Epithelial cell of esophagus (primary cell): ENCODE measurements around the gene HTR5A.

Source experiments
- DNase-seq: peaks from one replicate; pipeline ENCODE4 v3.0.0; 2010; ENCODE audit warnings: low read depth
- H3K4me3 ChIP-seq: 2 replicates; pipeline ENCODE4 v1.5.1; 2011; ENCODE audit warnings: mild to moderate bottlenecking, low read length, control low read depth
- TF ChIP-seq, protein P1 (sequence below): IDR thresholded peaks from 2 replicates; pipeline ENCODE4 v1.5.1; 2011; ENCODE audit warnings: low read depth, mild to moderate bottlenecking, low read length, control low read depth, inconsistent platforms; ENCODE audit not compliant: insufficient read depth; ENCODE audit errors: missing control alignments

HTR5A gene

DNA sequence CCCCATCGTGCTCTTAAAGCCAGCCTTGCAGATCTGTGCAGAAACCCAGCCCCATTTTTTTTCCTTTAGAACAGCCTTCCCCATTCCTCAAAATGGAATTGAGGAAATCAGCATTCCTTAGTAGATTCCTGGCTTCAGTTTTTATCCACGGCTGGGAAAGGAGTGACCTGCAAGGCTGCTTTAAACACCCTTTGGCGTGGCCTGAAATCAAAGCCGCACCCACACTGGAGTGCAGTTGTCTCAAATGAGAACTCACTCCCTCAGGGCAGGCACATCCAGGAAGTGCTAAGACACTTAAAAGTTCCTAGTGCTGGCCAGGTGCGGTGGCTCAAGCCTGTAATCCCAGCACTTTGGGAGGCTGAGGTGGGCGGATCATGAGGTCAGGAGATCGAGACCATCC is 34.8 kb downstream of the HTR5A start:
- DNase-seq: peak; percentile 2
- H3K4me3 ChIP-seq: no peak overlapping the region
- TF ChIP-seq, protein P1, sequence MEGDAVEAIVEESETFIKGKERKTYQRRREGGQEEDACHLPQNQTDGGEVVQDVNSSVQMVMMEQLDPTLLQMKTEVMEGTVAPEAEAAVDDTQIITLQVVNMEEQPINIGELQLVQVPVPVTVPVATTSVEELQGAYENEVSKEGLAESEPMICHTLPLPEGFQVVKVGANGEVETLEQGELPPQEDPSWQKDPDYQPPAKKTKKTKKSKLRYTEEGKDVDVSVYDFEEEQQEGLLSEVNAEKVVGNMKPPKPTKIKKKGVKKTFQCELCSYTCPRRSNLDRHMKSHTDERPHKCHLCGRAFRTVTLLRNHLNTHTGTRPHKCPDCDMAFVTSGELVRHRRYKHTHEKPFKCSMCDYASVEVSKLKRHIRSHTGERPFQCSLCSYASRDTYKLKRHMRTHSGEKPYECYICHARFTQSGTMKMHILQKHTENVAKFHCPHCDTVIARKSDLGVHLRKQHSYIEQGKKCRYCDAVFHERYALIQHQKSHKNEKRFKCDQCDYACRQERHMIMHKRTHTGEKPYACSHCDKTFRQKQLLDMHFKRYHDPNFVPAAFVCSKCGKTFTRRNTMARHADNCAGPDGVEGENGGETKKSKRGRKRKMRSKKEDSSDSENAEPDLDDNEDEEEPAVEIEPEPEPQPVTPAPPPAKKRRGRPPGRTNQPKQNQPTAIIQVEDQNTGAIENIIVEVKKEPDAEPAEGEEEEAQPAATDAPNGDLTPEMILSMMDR: no peak

DNA sequence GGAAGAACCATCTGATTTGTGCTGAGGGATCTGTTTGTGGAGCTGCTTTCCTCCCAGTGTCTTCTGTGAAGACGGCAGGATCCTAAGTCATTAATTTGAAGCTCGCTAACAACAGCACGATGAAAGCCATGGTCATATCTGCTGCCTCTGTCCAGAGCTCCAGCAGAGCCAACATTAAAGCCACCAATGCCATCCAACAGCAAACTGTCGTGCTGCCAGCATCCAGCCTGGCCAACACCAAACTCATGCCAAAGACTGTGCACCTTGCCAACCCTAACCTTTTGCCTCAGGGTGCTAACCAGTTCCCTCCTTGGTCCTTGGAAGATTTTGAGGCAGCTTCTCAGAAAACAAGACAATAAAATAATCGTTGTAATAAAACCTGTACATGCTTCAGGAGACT is 36.2 kb downstream of the HTR5A start:
- DNase-seq: no peak
- H3K4me3 ChIP-seq: no peak overlapping the region
- TF ChIP-seq, protein P1: no peak

DNA sequence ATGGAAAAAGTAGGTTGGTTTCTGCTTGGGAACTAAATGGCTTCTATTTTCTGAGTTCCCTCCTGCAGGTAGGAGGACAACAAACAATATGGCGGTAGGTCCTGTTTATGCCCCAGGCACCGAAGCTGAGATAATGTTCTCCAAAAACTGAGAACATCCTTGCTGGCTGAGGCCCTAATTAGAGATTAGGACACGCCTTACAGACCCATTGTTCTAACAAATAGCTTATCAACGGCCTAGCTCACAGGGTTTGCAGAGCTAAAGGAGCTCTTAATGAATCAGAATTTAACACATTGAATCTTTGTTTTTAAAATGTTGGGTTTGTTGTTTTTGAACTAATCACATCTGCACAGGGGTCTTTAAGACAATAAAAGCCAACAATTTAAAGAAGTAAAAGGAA is 37.0 kb downstream of the HTR5A start:
- TF ChIP-seq, protein P1: no peak
- DNase-seq: no peak

DNA sequence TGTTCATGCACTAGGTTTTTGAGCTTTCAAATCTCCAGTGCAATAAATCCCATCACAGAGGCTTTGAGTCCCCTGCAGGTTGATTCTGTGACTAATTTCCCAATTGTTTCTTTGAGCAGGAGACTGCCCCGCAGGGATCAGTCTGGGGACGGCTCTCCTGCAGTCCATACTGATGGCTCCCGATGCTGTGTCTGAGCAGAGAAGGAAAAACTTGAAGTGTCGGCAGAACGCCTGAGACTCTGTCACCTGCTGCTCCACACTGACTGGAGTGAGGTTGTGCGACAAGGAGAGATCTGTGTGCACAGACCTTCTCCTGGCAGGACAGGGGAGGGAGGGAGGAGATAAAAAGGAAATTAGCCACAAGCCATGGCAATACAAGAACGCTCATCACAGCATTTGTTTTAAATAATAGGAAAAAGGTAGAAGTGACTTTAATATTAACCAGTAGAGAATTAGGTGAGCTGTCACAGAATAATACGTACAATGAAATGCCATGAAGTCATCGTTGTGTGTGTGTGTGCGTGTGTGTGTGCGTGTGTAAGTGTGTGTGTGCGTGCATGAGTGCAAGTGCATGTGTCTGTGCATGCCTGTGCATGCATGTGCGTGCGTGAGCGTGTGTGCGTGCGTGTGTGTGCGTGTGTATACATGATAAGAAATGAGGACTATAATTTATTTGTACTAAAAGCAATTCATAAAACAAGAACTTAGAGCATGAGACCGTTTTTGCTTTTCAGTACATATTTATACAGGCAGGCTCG is 38.2 kb downstream of the HTR5A start:
- TF ChIP-seq, protein P1: no peak
- H3K4me3 ChIP-seq: no peak overlapping the region
- DNase-seq: no peak

More for the DNA sequence above, 37.0 kb downstream of the HTR5A start:
- H3K4me3 ChIP-seq: no peak overlapping the region

DNA sequence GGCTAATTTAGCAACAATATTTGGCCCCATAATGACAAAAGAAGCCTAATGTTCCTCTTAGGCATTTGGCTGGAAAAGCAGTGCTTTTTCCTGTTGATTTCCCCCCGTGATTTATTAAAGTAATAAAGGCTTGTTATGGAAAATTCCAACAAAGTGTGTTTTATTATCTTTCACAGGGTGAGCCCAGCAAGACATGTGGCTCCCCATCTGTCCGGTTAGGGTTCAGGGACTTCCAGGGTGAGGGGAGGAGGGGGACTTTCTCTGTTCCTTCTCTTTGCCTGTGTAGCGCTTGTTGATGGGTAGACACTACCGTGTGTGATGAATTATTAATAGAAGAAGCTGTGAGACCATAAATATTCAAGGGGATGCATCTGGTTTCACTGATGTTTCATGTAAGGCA is 39.0 kb downstream of the HTR5A start:
- H3K4me3 ChIP-seq: no peak overlapping the region
- DNase-seq: no peak
- TF ChIP-seq, protein P1: no peak

DNA sequence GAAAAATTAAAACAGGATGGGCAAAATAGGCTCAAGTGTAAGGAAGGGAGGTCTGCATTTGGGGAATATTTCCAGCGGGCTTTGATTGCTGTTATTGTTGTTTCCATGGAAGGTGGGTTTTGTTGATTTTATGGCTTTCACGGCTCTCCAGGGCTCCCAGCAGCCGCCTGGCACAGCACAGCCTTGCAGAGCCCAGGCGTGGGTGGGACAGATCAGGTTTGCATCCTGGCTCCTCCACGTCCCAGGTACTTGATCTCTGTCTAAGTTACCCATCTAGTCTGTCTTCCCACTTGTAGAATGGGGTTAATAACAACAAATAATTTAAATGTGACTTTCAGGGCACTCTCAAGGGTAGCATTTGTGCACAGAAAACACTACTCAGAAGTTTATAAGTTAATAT is 45.2 kb downstream of the HTR5A start:
- H3K4me3 ChIP-seq: no peak overlapping the region
- no peak for DNase-seq
- TF ChIP-seq, protein P1: no peak

DNA sequence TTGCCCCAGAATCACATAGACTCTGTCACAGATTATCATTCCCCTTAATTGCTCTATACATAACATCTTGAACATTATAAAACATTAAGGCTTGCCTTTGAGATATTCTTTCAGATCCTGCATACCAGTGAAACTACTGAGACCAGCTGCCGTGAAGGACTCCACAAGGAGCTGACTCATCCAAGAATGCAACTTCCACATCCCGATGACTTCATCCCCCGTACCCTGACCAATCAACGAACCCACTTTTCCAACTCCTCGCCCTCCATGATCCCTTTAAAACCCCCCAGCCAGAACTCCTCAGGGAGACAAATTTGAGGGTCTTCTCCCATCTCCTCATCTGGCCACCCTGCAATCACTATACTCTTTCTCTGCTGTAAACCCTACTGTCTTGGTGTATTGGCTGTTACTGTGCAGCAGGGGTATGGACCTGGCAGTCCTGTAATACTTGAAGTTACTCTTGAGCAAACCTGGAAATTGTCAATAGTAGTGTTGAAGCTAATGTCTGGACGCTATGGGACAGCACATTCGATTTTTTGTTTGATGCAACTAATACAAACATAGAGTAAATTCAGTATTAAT is 49.8 kb downstream of the HTR5A start:
- no peak overlapping the region for H3K4me3 ChIP-seq
- TF ChIP-seq, protein P1: no peak
- DNase-seq: no peak
